Ovary (tissue), 9 donors: ENCODE measurements around the gene SLIT3. TPM values are rescaled to one million over a fixed set of nuclear protein-coding genes. Genes with fewer than 3 reads are reported as not detected.
"Not testable (repeated sequence)": the region's sequence is repeated elsewhere in the genome, so short reads cannot be mapped to it uniquely, and the experiment has no call there.

Experiments
- DNase-seq, 5 donors: peaks; one replicate each; pipeline ENCODE4 v3.0.0-alpha.2; 2019 to 2020
- H3K27ac ChIP-seq, 2 donors: fragments of 200-600 bp; one replicate each; pipeline versions ENCODE4 v1.5.1 to v1.8.0; 2019 to 2022
- H3K27me3 ChIP-seq: fragments of 200-600 bp; one replicate; pipeline ENCODE4 v1.8.0; 2022
- H3K36me3 ChIP-seq: fragments of 200-600 bp; sonication (generic); one replicate; pipeline ENCODE4 v1.5.1; 2019
- H3K4me1 ChIP-seq: one replicate; pipeline ENCODE4 v1.8.1; 2013; ENCODE audit warnings: mild to moderate bottlenecking, moderate library complexity; ENCODE audit not compliant: insufficient read depth
- H3K4me3 ChIP-seq: fragments of 200-600 bp; sonication (generic); one replicate; pipeline ENCODE4 v1.5.1; 2017
- H3K9me3 ChIP-seq, 2 donors: fragments of 200-600 bp in 1 of 2; sonication (generic) in 1 of 2; one replicate each; pipeline versions ENCODE4 v1.5.1 to v1.8.1; 2013 to 2019; ENCODE audit warnings: mild to moderate bottlenecking in 1 of 2, moderate library complexity in 1 of 2
- EP300 ChIP-seq: sonication (generic); formaldehyde crosslinking; IDR thresholded peaks from one replicate; pipeline ENCODE4 v1.6.1; 2017; ENCODE audit warnings: antibody characterized with exemption
- POLR2A ChIP-seq: fragments of 450-650 bp; IDR thresholded peaks from one replicate; pipeline ENCODE4 v1.6.1; 2017; ENCODE audit warnings: antibody characterized with exemption, mild to moderate bottlenecking, moderate library complexity
- WGBS, 3 donors: extraction: QIAGEN DNeasy Blood & Tissue Kit in 1 of 3; methylation state at CpG; one replicate each; pipeline versions ENCODE4 v1.1.5 to v1.1.7; 2013 to 2017; 5-methylcytosine and 5-hydroxymethylcytosine counted together
- intact Hi-C, 4 donors: fragments of 100-400 bp; cut with DNase I; formaldehyde crosslinking; loops; one replicate each; pipeline versions ENCODE4 v1.11.0 to v1.15.1; 2022 to 2023
- polyA plus RNA-seq, 2 donors: library from polyadenylated mRNA; stranded (reverse); fragments of 200-250 nt in 1 of 2; fragments of 350-450 nt in 1 of 2; fragmentation: Illumina TruSeq in 1 of 2; extraction: RNeasy Lipid Tissue Mini Kit (QIAGEN cat#74804) in 1 of 2; gene quantifications; one replicate each; pipeline ENCODE4 v1.2.3, GENCODE V29; 2013 to 2014
- total RNA-seq, 7 donors: library from RNA; depleted of rRNA in 2 of 7; stranded (reverse); fragments of >200 nt in 2 of 7; fragmentation: NEBNext Ultra II Directional in 3 of 7; extraction: Animal tissue kit (Norgen Biotek cat#: 25700) in 3 of 7; gene quantifications; one replicate each; pipeline versions ENCODE4 v1.1.0 to v1.2.4, GENCODE V29; 2016 to 2023
- TF ChIP-seq, protein P1 (sequence below), 3 donors: fragments of 450-650 bp in 2 of 3; fragments of 200-600 bp in 1 of 3; IDR thresholded peaks; one replicate each; pipeline versions ENCODE4 v1.5.1 to v1.8.0; 2016 to 2022; ENCODE audit warnings: antibody characterized with exemption in 3 of 3, mild to moderate bottlenecking in 1 of 3
- donor health status: DM: no; HTN: no; CAD: no; lungs with moderate emphysema.
- donor health status: DM: no; HTN: no; CAD: no.
- donor health status: Bipolar disorder and iron deficiency.
- donor health status: DM: yes; HTN: yes; CAD: no.
- donor health status: DM: no; HTN: no; CAD: no.
- donor health status: DM: yes; HTN: yes; CAD: no.

SLIT3 gene
- total and polyA plus RNA-seq, 9 donors: 10.3 to 106 (median 24.4) TPM

DNA sequence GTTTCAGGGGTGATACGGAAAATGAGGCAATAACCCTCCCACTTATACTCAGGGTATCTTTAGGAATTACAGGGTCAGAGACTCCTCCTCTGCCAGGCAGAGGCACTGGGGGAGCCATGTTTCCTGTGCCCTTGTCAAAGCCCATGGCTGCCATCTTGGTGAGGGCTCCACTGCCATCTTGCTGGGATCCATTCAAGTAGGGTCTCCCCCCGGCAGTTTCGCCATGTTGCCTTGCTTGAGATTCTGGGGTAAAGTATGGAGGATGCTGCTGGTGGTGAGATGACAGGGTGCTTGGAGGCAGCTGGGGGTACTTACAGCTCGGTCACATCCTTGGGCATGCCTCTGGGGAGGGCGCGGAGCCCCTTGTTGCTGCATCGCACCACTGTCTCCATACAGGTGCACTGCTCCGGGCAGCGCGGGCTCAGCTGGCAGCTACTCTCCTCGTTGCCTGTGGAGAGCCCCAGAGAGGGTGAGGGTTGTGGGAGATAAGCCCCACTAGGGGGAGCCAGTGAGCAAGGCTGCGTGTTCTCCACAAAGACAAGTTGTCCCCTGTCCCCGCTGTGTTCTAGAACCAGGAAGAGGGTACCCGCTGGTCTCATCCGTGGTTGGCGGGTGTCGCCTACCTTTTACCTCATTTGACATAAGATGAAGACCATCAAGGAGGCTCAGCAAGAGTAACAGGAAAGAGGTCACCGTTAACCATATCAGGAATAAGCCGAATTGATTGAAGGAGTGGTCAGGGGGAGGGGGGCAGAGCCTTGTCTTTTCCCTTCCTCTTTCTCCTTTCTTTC lies 552.8 kb downstream of the SLIT3 start:
- no peak for DNase-seq
- WGBS, 3 donors: 68 to 81% (median 73%) methylated on average over 18 to 19 of the region's 19 CpGs
- Histone ChIP-seq H3K4me3 (no peak overlapping the region), H3K9me3 (no peaks in the 10 kb centered on the region), H3K27ac (no peak overlapping the region), H3K27me3 (no peaks in the 10 kb centered on the region), H3K36me3 (no peaks in the 10 kb centered on the region), H3K4me1 (no peaks in the 10 kb centered on the region)
- intact Hi-C loops: no loop called here
- TF ChIP-seq, protein P1, sequence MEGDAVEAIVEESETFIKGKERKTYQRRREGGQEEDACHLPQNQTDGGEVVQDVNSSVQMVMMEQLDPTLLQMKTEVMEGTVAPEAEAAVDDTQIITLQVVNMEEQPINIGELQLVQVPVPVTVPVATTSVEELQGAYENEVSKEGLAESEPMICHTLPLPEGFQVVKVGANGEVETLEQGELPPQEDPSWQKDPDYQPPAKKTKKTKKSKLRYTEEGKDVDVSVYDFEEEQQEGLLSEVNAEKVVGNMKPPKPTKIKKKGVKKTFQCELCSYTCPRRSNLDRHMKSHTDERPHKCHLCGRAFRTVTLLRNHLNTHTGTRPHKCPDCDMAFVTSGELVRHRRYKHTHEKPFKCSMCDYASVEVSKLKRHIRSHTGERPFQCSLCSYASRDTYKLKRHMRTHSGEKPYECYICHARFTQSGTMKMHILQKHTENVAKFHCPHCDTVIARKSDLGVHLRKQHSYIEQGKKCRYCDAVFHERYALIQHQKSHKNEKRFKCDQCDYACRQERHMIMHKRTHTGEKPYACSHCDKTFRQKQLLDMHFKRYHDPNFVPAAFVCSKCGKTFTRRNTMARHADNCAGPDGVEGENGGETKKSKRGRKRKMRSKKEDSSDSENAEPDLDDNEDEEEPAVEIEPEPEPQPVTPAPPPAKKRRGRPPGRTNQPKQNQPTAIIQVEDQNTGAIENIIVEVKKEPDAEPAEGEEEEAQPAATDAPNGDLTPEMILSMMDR (IDR thresholded peaks at IDR 0.05): no peak
- TF ChIP-seq POLR2A: no peak

DNA sequence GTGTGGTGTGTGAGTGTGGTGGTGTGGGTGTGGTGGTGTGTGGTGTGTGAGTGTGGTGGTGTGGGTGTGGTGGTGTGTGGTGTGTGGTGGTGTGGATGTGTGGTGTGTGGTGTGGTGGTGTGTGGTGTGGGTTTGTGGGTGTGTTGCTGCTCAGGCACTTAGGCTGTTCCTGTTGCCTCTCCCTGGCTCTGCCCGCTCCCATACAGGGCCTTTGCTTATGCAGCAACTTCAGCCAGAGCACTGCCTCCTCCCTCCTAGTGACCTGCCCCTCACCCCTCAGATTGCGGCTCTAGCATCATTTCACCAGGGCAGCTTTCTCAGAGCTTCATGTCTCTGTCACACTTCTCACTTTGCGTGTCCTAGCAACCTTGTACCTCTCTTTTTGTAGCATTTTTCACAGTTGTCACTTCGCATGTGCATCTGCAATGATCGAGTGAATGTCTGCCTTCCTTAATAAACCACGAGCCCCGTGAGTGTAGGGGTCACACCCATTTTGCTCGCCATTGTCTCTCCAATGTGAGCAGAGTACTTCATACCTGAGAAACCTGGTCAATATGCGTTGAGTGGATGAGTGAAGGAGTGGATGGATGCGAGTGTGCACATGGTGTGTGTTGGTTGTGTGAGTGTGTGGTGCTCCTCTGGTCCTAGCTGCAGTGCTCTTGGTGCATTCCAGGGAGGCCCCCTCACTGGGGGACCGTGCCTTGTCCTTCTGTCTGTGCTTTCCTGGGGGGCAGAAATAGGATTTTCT lies 553.9 kb downstream of the SLIT3 start:
- no peaks in the 10 kb centered on the region for H3K36me3 ChIP-seq

DNA sequence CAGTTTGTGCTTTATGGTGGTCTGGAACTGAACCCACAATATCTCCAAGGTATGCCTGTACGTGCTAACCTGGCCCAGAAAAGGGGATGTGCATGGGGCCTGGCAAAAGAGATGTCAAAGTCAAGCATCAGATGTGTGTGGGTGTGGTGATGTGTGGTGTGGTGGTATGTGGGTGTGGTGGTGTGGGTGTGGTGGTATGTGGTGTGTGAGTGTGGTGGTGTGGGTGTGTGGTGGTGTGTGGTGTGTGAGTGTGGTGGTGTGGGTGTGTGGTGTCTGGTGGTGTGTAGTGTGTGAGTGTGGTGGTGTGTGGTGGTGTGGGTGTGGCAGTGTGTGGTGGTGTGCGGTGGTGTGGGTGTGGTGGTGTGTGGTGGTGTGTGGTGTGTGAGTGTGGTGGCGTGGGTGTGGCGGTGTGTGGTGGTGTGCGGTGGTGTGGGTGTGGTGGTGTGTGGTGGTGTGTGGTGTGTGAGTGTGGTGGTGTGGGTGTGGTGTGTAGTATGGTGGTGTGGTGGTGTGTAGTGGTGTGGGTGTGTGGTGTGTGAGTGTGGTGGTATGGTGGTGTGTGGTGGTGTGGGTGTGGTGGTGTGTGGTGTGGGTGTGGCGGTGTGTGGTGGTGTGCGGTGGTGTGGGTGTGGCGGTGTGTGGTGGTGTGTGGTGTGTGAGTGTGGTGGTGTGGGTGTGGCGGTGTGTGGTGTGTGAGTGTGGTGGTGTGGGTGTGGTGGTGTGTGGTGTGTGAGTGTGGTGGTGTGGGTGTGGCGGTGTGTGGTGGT lies 554.6 kb downstream of the SLIT3 start:
- H3K4me1 ChIP-seq, H3K27me3 ChIP-seq, DNase-seq, H3K4me3 ChIP-seq, H3K9me3 ChIP-seq, intact Hi-C loops, H3K27ac ChIP-seq, H3K36me3 ChIP-seq: not testable (repeated sequence)
- 80 to 93% (median 83%) methylated on average over 10 of the region's 10 CpGs for WGBS, 3 donors

More for the DNA sequence above, 553.9 kb downstream of the SLIT3 start:
- Histone ChIP-seq H3K27ac (no peak overlapping the region), H3K4me3 (no peak overlapping the region), H3K9me3 (no peaks in the 10 kb centered on the region), H3K4me1 (no peaks in the 10 kb centered on the region), H3K27me3 (no peaks in the 10 kb centered on the region)
- TF ChIP-seq, protein P1 (IDR thresholded peaks at IDR 0.05): no peak
- TF ChIP-seq POLR2A (no peak), EP300 (no peak)
- intact Hi-C loops: no loop called here
- 86 to 90% (median 87%) methylated on average over 11 of the region's 11 CpGs for WGBS, 3 donors
- DNase-seq: no peak

DNA sequence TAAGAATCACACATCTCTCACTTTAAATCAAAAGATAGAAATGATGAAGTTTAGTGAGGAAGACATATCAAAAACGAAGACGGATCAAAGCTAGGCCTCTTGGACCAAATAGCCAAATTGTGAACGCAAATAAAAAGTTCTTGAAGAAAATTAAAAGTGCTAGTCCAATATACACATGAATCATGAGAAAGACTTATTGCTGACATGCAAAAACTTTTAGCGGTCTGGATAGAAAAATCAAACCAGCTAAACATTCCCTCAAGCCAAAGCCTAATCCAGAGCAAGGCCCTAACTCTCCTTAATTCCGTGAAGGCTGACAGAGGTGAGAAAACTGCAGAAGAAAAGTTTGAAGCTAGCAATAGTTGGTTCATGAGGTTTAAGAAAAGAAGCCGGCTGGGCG lies 557.3 kb downstream of the SLIT3 start:
- Histone ChIP-seq H3K4me1 (peaks cover 2% of the 10 kb centered on the region), H3K9me3 (no peaks in the 10 kb centered on the region), H3K4me3 (no peak overlapping the region), H3K36me3 (no peaks in the 10 kb centered on the region), H3K27me3 (no peaks in the 10 kb centered on the region), H3K27ac (no peak overlapping the region)
- intact Hi-C loops: no loop called here
- TF ChIP-seq POLR2A: no peak
- 92 to 97% (median 96%) methylated on average over 7 of the region's 7 CpGs for WGBS, 3 donors
- DNase-seq: no peak

DNA sequence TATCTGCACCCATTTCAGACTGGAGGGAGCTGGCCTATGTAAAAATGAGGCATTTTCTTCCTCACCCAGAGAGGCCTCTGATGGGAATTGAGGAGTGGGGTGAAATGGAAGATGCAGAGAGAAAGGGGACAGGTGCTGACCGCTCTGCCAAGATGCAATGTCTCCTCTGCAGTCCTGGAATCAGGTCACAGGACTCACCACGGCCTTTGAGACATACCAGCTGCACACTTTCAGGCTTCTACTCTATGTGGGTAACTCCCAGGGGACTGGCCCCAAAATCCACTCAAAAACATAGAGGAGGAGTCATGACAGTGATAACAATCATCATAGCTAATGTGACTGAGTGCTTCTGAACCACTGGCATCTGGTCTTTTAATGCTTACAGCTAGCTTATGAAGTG lies 558.6 kb downstream of the SLIT3 start:
- WGBS, 3 donors: 61 to 95% (median 80%) methylated on average over 2 of the region's 2 CpGs
- intact Hi-C loops: not testable (repeated sequence)

More for the DNA sequence above, 558.6 kb downstream of the SLIT3 start:
- H3K4me1 ChIP-seq, H3K9me3 ChIP-seq, H3K27me3 ChIP-seq, H3K27ac ChIP-seq, H3K36me3 ChIP-seq, H3K4me3 ChIP-seq, DNase-seq: not testable (repeated sequence)
